ENCODE measurements around the gene SPEG. TPM values are rescaled to one million over a fixed set of nuclear protein-coding genes. Genes with fewer than 3 reads are reported as not detected.

SPEG gene
- total and polyA plus RNA-seq, 2 of the 8 experiments (the other 6 are each of a cell fraction or from before 2014, with no cell fraction given), result 19.9 to 32.0 TPM

- Histone ChIP-seq H3K27me3 (replicated peaks in 1 of 4; ENCODE audit: control insufficient read depth in 3 of 4, extremely low read depth in 1 of 4, insufficient read depth in 3 of 4, low read length in 3 of 4) (no peaks in the 10 kb centered on the region; a peak in 1 of 7 replicates), H2BK12ac (ENCODE audit: low read depth, low read length) (peak overlapping the region; percentile 87; the same call in 1 of the 2 replicates), H4K20me1 (replicated peaks in 1 of 2; ENCODE audit: control insufficient read depth in 1 of 2, insufficient read depth in 2 of 2, low read length in 2 of 2) (peaks cover 0 to 5% of the 10 kb centered on the region in 2 experiments), H3K23ac (ENCODE audit: insufficient read length) (no peak overlapping the region), H3K36me3 (ENCODE audit: control insufficient read depth in 2 of 4, insufficient read depth in 4 of 4, low read length in 3 of 4) (peaks cover 0 to 6% (median under 1%) of the 10 kb centered on the region in 4 experiments; a peak in 1 of 8 replicates), H2BK5ac (ENCODE audit: low read depth, low read length) (peak overlapping the region; percentile 75; the same call in 1 of the 2 replicates), H2AK5ac (ENCODE audit: low read depth, low read length) (no peak overlapping the region), H3K14ac (ENCODE audit: insufficient read length) (no peak overlapping the region), H3K79me1 (ENCODE audit: low read depth, low read length) (no peaks in the 10 kb centered on the region), H3K56ac (replicated peaks; ENCODE audit: insufficient read length, low read depth, low read length) (no peak overlapping the region), H3K79me2 (ENCODE audit: control insufficient read depth in 1 of 2, insufficient read depth in 2 of 2, low read length in 2 of 2) (no peaks in the 10 kb centered on the region), H3K4ac (replicated peaks; ENCODE audit: insufficient read length, low read depth, low read length) (no peak overlapping the region), H2AFZ (ENCODE audit: low read length) (no peak overlapping the region), H2BK15ac (ENCODE audit: low read length) (peak overlapping the region; percentile 61), H4K91ac (replicated peaks; ENCODE audit: insufficient read length, low read length) (peak overlapping the region; percentile 72), H4K5ac (ENCODE audit: insufficient read length, low read depth, low read length) (no peak overlapping the region), H3K4me3 (ENCODE audit: extremely low read depth in 1 of 4, insufficient read depth in 2 of 4, low read depth in 3 of 4, low read length in 4 of 4) (peak overlapping the region in 1 of 4 experiments; percentile 46; a peak in 1 of 8 replicates), H3K9me3 (ENCODE audit: insufficient read depth in 2 of 2, low read depth in 1 of 2, low read length in 1 of 2) (no peaks in the 10 kb centered on the region), H2BK20ac (ENCODE audit: low read length) (peak overlapping the region; percentile 86; the same call in 1 of the 2 replicates), H3K4me2 (ENCODE audit: insufficient read depth in 1 of 2, low read depth in 2 of 2, low read length in 2 of 2) (peak overlapping the region; percentile 60 to 67; a peak in 3 of 4 replicates), H3K4me1 (replicated peaks in 1 of 4; ENCODE audit: control insufficient read depth in 3 of 4, insufficient read depth in 4 of 4, low read length in 3 of 4) (peaks cover 9 to 23% (median 21%) of the 10 kb centered on the region in 4 experiments), H3K9ac (replicated peaks in 1 of 4; ENCODE audit: extremely low read depth in 1 of 4, low read depth in 3 of 4, low read length in 3 of 4) (no peak overlapping the region), H3K27ac (ENCODE audit: low read depth, low read length) (no peak overlapping the region), H3K23me2 (ENCODE audit: low read depth, low read length) (peaks cover 3% of the 10 kb centered on the region; the same call in 1 of the 2 replicates), H3K18ac (ENCODE audit: extremely low read depth, low read length) (peak overlapping the region; percentile 88), H2BK120ac (replicated peaks; ENCODE audit: low read depth, low read length) (peak overlapping the region; percentile 13), H4K8ac (ENCODE audit: extremely low read depth, insufficient read depth, low read length) (no peak overlapping the region)
- DNase-seq (ENCODE audit: low read depth in 1 of 2, low spot score in 2 of 2), result peak in 1 of 2 experiments; percentile 94
- peak; percentile 57 for FAIRE-seq
- WGBS, 2 experiments (ENCODE audit: extremely low coverage in 1 of 2, insufficient coverage in 1 of 2, insufficient read length in 1 of 2, insufficient replicate concordance in 2 of 2, low coverage in 1 of 2, low lambda C conversion rate in 2 of 2, missing lambda C conversion rate in 1 of 2), result 64% methylated on average over 12 of the region's 14 CpGs; no CpG with 5 or more reads in 1 of the 2 experiments
- ChIA-PET CTCF (ENCODE audit: partially characterized antibody) (interaction anchor here (0.6 to 113.1 kb wide), 13 partner anchors 1 to 225 kb away, joined by 3 to 7248 read pairs (median 5); partner anchors contain the start of genes ASIC4, CHPF, DES and GMPPA), POLR2A (ENCODE audit: partially characterized antibody) (interaction anchor here (0.8 to 2.5 kb wide), 10 partner anchors 9 to 107 kb away, joined by 3 to 17 read pairs (median 5); no protein-coding TSS in a partner anchor)
- TF ChIP-seq TAF1 (IDR thresholded peaks at IDR 0.05; ENCODE audit: low read depth, low read length) (0 out of 2 replicates have a peak, but pooled peaks have one; percentile 10), SIN3A (conservative IDR thresholded peaks at IDR 0.05 in 1 of 2, IDR thresholded peaks at IDR 0.05 in 1 of 2; ENCODE audit: low read depth in 1 of 2, low read length in 2 of 2) (peak in 1 of 2 experiments; percentile 47; a peak in 1 of 4 replicates), NANOG (IDR thresholded peaks at IDR 0.05; ENCODE audit: insufficient read depth, low read depth, low read length, poor library complexity, severe bottlenecking) (no peak), TBP (IDR thresholded peaks at IDR 0.05; ENCODE audit: low read depth, low read length) (peak; percentile 55; the same call in 1 of the 2 replicates), RBBP5 (IDR thresholded peaks at IDR 0.05; ENCODE audit: borderline replicate concordance, low read depth, low read length) (0 out of 2 replicates have a peak, but pooled peaks have one; percentile 38)
- TF ChIP-seq, protein P1, sequence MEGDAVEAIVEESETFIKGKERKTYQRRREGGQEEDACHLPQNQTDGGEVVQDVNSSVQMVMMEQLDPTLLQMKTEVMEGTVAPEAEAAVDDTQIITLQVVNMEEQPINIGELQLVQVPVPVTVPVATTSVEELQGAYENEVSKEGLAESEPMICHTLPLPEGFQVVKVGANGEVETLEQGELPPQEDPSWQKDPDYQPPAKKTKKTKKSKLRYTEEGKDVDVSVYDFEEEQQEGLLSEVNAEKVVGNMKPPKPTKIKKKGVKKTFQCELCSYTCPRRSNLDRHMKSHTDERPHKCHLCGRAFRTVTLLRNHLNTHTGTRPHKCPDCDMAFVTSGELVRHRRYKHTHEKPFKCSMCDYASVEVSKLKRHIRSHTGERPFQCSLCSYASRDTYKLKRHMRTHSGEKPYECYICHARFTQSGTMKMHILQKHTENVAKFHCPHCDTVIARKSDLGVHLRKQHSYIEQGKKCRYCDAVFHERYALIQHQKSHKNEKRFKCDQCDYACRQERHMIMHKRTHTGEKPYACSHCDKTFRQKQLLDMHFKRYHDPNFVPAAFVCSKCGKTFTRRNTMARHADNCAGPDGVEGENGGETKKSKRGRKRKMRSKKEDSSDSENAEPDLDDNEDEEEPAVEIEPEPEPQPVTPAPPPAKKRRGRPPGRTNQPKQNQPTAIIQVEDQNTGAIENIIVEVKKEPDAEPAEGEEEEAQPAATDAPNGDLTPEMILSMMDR (IDR thresholded peaks at IDR 0.05; ENCODE audit: control extremely low read depth in 1 of 3, insufficient read depth in 1 of 3, low read depth in 1 of 3, low read length in 3 of 3), result peak in 2 of 3 experiments; percentile 88 to 98; a peak in 3 of 4 replicates
Measured at GRCh38 chr2:219459460-219460311, 25.0 kb downstream of the SPEG start.
